ENCODE measurements around the gene DYSF.

DYSF gene

DNA sequence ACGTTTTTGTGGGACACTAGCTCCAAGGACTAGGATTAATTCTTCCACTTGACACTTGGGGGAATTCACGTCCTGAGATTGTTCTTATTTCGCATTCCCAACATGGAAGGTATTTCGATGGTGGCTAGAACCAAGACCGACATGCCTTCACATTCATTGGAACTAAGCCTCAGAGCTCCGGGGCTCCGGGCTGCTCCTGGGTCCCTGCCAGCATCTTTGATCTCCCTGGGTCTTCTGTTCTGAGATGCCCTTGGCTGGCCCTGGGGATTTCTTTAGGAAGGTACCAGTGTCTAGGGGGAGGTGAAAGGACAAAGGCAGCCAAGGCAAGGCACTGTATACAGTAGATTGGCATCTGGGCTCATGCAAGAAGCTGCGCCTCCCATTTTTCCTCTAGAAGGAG lies 76.8 kb downstream of the DYSF start:
- DNase-seq (ENCODE audit: low read depth in 2 of 2), result no peak

DNA sequence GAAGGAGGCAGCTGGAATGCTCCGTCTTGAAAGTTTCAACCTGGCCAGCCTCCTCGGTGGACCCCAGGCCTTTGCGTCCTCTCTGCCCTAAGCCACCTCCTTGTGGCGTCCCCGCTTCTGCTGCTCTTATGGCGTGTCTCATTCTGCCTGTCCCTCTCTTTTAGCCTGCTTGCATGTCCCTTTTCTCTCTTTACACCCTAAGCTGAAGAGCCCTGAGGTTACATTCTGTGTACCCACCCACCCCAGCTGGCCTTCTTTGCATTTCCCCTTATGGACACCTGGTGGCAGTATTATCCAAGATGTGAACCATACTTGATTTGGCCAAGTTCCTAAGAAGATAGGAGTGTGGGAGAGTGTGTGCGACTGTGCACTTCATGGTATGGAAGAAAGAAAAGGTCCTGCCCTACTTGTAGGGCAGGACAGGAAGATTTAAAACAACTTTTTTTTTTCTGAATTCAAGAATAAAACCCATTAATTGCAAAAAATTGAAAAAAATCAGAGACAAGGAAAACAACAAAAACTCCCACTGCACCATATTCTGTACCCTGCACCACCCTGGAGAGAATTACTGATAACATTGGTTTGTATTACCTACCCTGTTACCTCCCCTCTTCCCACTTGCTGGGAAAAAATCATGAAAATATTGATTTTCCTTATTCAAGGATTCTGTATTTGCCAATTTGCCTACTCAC lies 77.4 kb downstream of the DYSF start:
- DNase-seq (ENCODE audit: low read depth in 2 of 2), result no peak

DNA sequence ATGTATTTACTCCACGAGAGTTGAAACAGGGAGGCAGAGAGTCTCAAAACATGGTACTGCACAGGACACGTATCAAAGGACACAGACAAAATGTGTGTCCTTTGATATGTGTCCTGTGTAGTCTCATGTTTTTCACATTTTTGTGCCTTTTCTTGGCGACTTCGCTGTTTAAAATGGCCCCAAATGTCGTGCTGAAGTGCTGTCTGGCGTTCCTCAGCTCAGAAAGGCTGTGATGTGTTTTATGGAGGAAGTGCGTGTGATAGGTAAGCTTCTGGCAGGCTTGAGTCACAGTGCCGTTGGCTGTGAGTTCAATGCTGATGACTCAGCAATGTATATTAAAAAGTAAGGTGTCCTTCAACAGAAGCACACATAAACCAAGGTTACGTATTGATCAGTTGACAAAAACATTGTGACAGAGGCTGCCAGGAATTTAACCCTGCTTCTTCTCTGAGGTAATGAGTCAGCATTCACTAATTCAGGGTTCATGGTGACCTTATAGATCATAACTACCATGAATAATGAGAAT lies 78.2 kb downstream of the DYSF start:
- DNase-seq (ENCODE audit: low read depth in 2 of 2), result no peak

DNA sequence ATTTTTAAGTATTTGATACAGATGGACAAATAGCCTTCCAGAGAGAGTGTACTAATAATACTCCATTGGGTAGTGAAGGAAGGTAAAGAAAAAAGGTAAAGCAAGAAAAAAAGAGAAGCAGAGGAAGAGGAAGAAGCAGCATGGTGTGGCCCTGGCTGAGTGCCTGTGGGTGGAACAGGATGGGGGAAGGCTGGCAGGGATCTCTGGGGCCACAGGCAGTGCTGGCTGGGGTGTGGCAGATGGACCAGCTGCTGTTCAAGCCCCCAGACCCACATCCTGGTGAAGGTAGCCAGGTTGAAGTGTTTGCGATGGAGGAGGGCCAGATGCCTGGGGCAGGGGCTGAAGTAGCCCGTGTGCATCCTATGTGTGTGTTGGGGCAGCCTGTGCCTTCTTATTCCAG lies 79.0 kb downstream of the DYSF start:
- DNase-seq (ENCODE audit: low read depth in 2 of 2), result no peak

DNA sequence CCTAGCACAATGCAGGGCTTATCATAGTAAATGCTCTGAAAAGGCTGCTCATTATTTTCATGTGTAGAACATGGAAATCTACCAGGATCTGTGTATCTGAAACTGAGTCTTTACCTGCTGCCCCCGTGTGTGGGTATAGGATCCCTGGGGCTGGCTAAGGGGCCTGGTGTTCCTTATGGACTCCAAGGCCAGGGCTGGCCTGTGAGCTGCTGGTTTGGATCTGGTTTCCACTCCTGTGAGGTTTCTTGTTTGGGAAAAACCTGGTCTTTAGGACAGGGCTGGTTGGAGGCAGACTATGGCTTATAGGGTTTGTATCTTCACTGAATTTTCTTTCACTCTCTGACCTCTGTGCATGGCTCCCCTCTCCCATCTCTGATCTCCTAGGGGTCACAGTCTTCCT lies 80.8 kb downstream of the DYSF start:
- no peak for DNase-seq (ENCODE audit: low read depth in 2 of 2)

DNA sequence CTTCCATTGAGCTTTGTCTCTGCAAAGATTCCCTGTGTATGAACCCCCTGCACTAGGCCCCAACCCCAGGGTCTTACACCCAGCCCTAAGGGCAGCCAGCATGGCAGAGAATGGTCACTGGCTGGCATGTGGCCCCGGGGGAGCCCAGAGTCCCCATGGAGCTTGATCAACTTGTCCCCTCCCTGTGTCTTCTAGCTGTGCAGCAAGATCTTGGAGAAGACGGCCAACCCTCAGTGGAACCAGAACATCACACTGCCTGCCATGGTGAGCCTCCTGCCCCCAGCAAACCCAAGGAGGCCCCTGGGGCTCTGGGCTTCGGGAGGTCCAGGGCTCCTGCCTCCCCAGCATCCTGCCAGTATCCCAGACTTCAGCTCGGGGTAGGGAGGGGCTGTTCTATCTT lies 81.5 kb downstream of the DYSF start:
- no peak for DNase-seq (ENCODE audit: low read depth in 2 of 2)

DNA sequence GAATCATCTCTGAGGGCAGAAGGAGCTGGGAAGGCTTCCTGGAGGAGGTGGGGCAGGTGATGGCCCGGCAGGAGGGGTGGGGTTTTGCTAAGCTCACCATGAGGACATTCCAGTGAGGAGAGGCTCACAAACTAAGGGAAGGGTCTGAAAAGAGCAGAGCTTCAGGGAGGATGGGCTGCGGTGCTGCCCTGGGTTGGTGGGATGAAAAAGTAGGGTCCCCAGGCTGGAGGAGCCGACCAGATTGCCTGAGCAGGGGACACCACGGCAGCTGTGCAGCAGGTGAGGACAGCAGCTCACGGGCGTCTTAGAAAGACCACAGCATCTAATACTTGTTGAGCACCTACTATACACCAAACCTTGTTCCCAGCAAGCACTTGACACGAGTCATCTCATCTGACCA lies 82.2 kb downstream of the DYSF start:
- DNase-seq (ENCODE audit: low read depth in 2 of 2), result no peak

DNA sequence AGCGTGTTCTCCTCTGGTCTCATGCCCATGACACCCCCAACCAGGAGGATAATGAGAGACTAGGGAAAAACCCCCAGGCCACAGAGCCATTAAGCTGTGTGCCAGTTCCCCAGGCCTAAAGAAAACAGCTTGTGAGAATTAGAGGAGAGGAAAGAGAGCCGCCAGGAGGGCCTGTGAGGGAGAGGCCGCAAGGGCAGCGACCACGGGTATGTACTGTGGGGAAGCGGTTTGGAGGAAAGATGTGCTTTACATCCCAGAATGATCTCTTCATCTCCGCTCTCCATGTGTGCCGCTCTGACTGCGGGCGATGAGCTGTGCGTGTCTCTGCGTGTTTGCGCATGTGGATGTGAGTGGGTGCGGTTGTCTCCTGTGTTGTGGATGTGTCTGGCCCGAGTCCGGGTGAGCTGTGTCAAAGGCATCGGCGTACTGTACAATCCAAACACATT lies 82.9 kb downstream of the DYSF start:
- DNase-seq (ENCODE audit: low read depth in 2 of 2), result no peak

DNA sequence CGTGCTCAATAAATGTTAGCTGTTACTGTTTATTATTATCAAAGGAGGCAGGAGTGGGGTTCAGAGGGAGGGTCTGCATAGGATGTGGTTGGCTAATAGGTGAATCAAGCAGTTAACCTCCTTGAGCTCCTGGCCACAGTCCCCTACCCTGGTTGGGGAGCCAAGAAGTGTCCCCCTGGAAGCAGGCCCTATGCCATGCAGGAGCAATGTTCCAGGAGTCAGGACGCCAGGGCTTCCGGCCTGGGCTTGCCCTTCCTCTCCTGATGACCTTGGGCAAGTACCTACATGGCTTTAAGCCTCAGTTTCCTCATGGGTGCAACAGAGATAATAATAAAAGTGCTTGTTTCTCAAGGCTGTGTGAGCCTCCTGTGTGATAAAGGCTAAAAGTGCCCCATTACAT lies 84.9 kb downstream of the DYSF start:
- no peak for DNase-seq (ENCODE audit: low read depth in 2 of 2)

DNA sequence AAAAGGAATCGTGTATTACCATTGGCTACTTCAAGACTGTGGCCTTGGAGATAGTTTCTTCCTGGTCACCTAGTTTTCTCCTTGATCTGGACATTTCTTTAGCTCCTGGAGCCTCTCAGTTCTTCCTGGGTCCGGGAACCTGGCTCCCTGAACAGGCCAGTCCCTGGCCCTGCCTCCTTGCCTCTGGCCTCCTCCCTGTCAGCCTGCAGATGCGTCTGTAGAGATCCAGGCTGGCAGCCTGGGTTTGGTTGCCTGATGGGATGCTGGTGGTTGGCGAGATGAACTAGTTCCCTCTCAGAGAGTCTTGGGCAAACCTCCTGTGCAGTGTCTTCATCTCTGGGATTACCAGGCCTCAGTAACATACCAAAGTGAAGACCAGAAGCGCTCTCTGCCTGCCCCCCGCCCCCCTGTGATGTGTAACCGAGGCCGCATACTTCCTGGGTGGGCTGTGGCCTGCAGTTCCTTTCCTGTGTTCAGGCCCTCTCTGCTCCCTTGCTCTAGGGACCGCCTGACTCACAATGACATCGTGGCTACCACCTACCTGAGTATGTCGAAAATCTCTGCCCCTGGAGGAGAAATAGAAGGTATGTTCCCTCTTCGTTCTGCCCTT lies 85.4 kb downstream of the DYSF start:
- DNase-seq (ENCODE audit: low read depth in 2 of 2), result no peak

DNA sequence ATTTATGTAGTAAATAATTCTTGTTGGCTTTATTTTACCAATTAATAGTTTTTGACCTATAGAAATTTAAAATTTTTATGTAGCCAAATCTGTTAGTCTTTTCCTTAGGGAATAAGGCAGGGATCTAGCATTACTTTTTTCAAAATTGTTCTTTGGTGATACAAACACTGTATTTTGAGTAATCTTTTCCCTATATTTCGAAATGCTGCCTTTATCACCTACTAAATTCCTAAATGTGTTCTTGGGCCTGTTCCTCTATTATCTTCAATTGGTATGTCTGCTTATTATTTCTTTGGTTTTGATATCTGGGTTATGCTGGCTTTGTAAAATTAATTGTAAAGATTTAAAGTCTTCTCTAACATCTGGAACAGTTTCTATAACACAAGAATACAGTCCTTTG lies 87.5 kb downstream of the DYSF start:
- no peak for DNase-seq (ENCODE audit: low read depth in 2 of 2)

DNA sequence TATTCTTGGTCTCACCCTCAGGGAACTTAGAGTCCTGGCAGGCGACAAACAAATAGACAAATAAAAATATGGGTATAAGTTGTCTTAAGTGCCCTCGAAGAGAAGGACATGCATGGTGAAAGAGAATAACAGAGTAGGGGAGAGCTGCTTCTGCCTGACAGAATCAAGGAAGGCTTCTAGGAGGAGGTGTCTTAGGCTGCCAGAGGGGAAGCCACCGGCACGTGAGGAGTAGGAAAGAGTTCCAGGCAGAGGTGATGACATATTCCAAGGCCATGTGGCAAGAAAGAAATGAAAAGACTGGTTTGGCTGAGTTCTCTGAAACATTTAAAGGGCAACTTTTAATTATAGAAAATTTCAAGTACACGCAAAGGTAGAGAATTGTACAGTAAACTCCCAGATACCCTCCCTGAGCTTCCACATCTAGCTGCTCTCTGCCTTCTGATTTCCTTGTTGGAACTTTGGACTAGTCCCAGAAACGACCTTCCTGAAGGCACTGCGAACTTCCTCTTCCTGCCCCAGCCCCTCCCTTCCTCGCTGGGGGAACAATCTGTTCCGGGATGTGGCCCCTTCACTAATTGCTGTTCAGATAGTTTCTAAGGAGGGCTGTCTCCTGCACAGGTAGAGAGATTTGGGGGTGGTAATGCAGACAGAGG lies 91.7 kb downstream of the DYSF start:
- DNase-seq (ENCODE audit: low read depth in 2 of 2), result no peak

DNA sequence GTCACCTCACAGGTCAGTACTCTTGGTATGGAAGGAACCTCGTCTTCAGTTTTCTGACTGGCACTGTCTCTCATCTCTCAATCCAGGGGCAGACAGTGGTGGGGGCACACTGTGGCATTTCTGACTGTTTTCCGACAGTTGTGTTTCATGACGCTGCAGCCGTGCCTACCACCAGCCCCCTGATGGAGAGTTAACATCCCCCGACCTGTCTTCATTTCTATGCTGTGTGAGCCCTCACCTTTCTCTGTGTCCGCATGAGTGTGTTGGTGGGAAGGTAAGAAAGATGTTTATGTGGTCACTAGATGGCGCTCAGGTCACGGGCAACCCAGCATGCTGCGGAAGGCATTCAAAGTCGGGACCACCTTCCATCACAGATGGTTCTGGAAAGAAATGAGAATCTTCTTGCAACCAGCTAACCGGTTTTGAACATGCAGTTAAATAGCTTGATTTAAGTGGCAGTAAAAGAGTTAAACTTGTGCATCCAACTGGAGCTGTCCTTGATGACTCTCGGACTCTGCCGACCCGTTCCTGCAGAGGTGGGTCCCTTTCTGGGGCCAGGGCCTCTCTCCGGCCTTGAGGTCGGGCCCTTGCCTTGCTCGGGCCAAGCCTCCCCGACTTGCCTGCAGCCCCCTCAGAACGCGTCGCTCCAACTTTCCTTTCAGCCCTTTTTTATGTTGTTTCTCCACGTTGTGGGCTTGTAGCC lies 92.4 kb downstream of the DYSF start:
- no peak for DNase-seq (ENCODE audit: low read depth in 2 of 2)

DNA sequence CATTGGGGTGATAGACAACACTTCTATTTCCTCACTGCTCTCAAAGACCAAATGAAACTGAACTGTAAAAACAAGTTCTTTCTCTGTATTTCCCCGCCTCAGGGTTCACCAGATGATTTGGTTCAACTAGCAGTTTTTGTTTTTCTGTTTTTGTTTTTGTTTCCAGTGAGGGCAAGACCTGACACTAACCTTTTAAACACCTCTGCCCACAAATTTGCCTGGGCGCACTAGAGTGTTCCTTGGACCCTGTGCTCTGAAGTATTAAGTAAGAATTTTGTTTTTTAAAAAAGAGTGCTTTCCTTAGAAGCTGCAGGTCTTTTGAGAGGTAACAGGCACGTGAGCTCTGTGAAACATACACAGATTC lies 92.9 kb downstream of the DYSF start:
- no peak for DNase-seq (ENCODE audit: low read depth in 2 of 2)

DNA sequence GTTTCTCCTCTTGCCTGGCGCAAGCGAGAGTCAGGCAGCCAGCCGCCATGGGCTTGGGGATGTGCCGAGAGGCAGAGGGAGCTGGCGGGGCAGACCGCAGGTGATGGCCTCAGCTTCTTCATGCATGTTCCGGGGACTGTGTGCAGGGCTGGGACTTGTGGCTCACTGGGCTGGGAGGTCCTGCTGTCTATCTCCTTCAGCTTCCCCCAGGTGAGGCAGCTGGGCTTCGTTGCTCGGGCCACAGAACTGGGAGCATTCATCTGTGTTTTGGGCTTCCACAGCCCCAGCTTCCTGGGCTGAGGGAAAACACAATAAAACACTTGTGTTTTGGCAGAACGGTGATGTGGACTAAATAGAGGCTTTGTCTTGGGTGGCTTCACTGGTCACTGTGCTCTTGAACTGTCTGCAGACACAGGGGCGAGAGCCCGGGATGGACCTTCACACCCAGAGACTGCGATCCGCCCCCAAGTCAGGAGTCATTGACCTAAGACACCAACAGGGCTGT lies 93.5 kb downstream of the DYSF start:
- DNase-seq (ENCODE audit: low read depth in 2 of 2), result no peak

DNA sequence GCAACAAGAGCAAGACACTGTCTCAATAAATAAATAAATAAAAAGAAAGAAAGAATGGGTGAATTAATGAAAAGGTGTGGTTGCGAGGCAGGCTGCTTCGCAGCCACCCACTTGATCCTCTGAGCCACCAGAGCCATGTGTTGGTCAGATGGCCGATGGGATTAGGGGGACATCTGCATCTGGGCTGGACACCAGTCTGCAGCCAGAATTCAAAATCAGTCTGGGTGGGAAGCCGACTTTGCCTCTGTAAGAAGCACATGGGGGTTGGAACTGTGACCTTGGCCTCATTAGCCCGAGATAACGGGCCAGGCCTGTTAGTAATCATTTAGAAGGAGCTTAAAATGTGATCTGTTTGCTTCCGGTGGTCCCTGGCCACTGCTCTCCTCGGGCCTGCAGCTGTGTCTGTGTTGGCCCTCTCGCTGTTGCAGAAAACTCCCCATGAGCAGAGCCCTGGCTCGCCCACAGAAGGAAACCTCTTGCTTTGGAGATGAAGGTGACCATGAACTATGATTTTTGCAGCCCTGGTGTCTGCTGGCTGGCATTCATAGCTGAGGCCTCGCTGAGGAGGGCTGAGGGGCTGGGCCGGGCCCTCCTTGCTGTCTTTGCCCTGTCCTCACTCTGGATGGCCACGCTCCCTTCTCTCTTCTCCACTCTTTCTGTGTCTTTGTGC lies 94.4 kb downstream of the DYSF start:
- DNase-seq (ENCODE audit: low read depth in 2 of 2), result no peak

DNA sequence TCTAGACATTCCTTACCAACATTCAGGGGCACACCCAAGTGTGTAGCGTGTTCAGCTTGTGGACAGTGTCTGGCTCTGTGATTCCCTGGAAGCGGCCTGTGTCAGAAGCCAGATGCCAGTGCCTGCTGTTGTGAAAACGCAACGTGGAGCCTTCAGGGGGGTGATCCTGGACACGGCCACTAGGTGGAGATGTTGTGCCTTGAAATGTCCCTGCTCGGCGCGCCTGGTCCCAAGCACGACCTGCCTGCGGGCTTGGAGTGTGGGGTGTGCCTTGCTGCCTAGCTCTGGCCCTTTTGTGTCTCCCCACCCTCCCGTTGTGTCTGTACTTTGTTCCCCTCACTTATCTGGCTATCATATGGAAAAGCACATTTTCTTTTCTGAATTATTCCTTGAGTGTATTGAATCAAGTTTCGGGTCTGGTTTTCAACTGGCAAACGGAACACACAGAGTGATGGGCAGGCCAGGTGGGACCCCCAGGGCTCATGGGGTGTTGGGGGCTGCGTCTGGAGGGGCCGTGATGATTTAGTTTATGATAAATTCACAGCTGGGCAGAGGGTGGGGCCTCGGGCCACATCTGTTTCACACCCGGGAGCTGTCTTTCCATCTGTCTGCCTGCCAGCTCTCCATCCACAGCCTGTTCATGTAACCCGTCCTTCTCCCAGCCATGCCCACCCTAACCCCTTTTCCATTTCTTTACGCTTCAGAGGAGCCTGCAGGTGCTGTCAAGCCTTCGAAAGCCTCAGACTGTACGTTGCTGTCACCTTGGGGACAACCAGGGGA lies 95.5 kb downstream of the DYSF start:
- no peak for DNase-seq (ENCODE audit: low read depth in 2 of 2)

DNA sequence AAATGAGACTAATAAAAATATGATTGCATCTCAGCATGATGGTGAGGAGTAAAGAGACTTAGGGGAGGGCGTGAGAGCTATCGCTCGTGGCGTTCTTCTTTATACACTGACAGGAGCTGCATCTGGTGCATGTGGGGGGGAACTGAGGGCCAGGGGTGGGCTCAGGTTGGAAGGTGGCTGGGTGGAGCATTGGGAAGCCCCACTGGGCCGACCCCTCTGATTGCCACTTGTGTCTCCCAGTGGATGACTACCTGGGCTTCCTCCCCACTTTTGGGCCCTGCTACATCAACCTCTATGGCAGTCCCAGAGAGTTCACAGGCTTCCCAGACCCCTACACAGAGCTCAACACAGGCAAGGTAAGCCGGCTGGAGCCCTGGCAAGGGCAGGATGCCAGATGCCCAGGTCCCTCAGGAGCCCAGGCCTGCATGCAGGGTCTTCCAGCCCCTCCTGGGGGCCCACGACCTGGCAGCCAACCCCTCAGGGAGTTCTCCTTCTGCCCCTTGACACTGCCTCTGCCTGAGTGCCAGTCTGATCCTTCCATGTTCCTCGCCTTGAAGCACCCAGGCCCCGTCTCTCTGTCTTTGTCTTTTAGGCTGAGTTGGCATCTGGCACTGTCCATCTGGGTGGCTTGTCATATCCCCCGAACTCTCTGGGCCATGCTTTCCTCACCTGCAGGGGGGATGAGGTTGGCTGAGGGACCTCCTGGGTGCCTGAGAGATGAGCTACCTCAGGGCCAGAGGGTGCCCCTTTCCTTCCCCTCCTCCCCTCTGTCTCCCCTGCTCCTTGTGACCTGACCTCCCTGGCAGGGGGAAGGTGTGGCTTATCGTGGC lies 97.7 kb downstream of the DYSF start:
- no peak for DNase-seq (ENCODE audit: low read depth in 2 of 2)

DNA sequence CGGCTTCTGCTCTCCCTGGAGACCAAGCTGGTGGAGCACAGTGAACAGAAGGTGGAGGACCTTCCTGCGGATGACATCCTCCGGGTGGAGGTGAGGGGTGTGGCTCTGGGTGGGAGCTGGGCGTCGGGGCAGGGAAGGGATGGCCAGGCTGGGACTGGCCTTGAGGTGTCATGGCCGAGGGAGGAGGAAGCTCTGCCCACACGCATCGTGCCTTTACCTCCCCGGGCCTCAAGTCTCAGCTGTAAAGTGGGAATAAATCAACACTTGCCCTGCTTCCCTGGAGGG lies 98.2 kb downstream of the DYSF start:
- DNase-seq (ENCODE audit: low read depth in 2 of 2), result no peak

DNA sequence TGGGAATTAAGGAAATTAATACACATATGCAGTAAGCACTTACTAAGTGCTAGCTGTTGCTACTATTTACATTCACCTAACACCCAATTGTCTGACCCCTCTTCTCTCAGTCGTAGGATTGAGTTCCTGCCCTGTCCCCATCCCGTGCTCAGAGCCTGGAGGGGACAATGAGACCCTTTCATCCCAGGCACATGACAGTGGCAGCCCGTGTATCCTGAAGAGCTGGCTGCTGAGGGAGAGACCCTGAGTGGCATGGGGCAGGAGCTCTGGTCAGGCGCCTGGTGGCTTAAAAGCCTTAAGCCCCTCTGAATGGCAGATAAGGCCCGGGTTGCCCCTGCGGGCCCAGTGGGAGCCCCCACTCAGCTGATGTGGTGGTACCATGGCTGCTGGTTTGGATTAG lies 99.0 kb downstream of the DYSF start:
- no peak for DNase-seq (ENCODE audit: low read depth in 2 of 2)

All from fibroblast of skin of left biceps (primary cell).